Pancreas (tissue), 10 donors: ENCODE measurements around the gene MCRIP1. TPM values are rescaled to one million over a fixed set of nuclear protein-coding genes. Genes with fewer than 3 reads are reported as not detected.

Experiments used
- ATAC-seq, 4 donors: fragments of 200-7000 bp; cut with Tn5 transposase; one replicate each; pipeline versions ENCODE4 v1.8.0 to v1.9.1; 2020; ENCODE audit warnings: mild to moderate bottlenecking in 4 of 4, moderate library complexity in 4 of 4
- DNase-seq, 6 donors: peaks; one replicate each; pipeline ENCODE4 v3.0.0-alpha.2; 2020
- FAIRE-seq: peaks from 2 replicates; lab custom pipeline; 2012; peaks lifted over from hg19 to GRCh38; lab: Jason Lieb, UNC
- H3K27ac ChIP-seq, 4 donors: fragments of 200-600 bp; sonication (generic); 1 replicate in 3 of 4; 2 replicates in 1 of 4; pipeline versions ENCODE4 v1.5.0 to v1.8.0; 2020
- H3K27me3 ChIP-seq, 4 donors: fragments of 200-600 bp; one replicate each; pipeline ENCODE4 v1.8.0; 2021
- H3K36me3 ChIP-seq, 3 donors: fragments of 200-600 bp; sonication (generic) in 1 of 3; one replicate each; pipeline versions ENCODE4 v1.5.0 to v1.8.0; 2020 to 2021
- H3K4me1 ChIP-seq, 3 donors: fragments of 200-600 bp; one replicate each; pipeline ENCODE4 v1.8.0; 2021
- H3K4me3 ChIP-seq, 4 donors: fragments of 200-600 bp; sonication (generic) in 2 of 4; one replicate each; pipeline versions ENCODE4 v1.5.0 to v1.8.0; 2020 to 2021
- H3K9me3 ChIP-seq, 4 donors: fragments of 200-600 bp; one replicate each; pipeline ENCODE4 v1.8.0; 2021
- CTCF ChIP-seq, 4 donors: fragments of 200-600 bp; sonication (generic) in 3 of 4; IDR thresholded peaks; one replicate each; pipeline versions ENCODE4 v1.5.0 to v1.8.0; 2021; ENCODE audit warnings: antibody characterized with exemption in 4 of 4
- WGBS, 2 donors: extraction: QIAGEN DNeasy Blood & Tissue Kit; methylation state at CpG; one replicate each; pipeline ENCODE4 v1.1.7; 2013; 5-methylcytosine and 5-hydroxymethylcytosine counted together
- intact Hi-C, 3 donors: fragments of 100-400 bp; cut with DNase I; formaldehyde crosslinking; loops; one replicate each; pipeline versions ENCODE4 v1.11.1 to v1.14.2; 2022
- polyA plus RNA-seq, 2 donors: library from polyadenylated mRNA; stranded (reverse); fragments of 200-250 nt; gene quantifications; one replicate each; pipeline ENCODE4 v1.2.3, GENCODE V29; 2013
- total RNA-seq, 6 donors: library from RNA; stranded (reverse); fragmentation: NEBNext Ultra II Directional in 4 of 6; extraction: Animal tissue kit (Norgen Biotek cat#: 25700) in 4 of 6; gene quantifications; one replicate each; pipeline versions ENCODE4 v1.2.1 to v1.2.4, GENCODE V29; 2021 to 2023
- donor health status: healthy with polysubstance abuse.
- donor health status: DM: no; HTN: no; CAD: no; lungs with moderate emphysema.
- donor health status: DM: no; HTN: no; CAD: no.
- donor health status: control.
- donor health status: control.
- donor health status: Bipolar disorder and iron deficiency.
- donor health status: DM: yes; HTN: yes; CAD: no.
- donor health status: DM: no; HTN: no; CAD: no.
- donor health status: DM: no; HTN: no; CAD: no.
- donor health status: DM: yes; HTN: yes; CAD: no.

Gene MCRIP1
- total and polyA plus RNA-seq, 8 donors = 28.9 to 203 (median 55.8) TPM

DNA sequence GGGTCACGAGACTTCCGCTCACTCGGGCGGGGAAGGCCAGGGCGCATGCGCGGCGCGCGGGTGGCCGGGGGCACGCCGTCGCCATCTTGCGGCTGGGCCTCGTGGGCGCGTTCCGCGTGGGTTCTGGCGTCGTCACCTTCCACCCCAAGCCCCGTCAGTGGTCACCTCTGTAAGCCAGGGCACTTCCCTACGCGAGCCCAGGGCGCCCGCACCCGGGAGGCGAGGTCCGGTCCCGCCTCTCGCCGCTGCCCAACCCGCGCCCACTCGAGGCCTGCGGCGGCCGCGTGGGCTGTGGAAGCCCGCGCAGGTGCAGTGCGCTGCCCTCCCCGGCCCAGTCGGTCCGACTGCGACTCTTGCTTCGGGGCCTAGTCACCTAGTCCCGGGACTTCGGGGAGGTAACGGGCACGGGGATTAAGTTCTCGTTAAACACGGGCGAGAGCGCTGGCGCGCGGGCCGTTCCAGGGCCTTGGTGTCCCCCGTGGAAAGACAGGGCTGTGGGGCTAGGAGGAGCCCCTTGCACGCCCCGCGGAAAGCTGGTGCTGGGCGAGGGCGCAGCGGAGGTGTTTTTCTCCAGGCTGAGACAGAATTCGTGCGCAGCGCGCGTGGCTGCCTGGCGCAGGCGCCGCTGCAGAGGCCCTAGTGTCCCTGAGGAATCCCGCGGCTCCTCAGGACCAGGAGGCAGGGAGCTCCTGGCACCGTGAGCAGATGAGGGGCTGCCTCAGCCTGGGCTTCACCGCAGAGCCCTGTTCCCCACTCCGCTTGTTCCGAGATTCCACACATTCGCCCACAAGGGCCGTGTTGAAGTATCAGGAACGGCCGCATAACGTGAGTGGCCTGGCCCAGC lies 38.5 kb upstream of the MCRIP1 start:
- H3K4me3 ChIP-seq = peak overlapping the region; percentile 59 to 96 (median 84)
- ATAC-seq (peak; percentile 62 to 72 (median 66)), FAIRE-seq (no peak), DNase-seq (peak; percentile 93 to 99 (median 96))
- no peaks in the 10 kb centered on the region for H3K27me3 ChIP-seq
- intact Hi-C loops = no loop called here
- H3K9me3 ChIP-seq = no peaks in the 10 kb centered on the region
- H3K27ac ChIP-seq = peak overlapping the region; percentile 96 to 100 (median 98)
- peaks cover 10 to 31% (median 19%) of the 10 kb centered on the region in 3 donors for H3K4me1 ChIP-seq
- peaks cover 0 to 16% (median 10%) of the 10 kb centered on the region in 3 donors for H3K36me3 ChIP-seq
- 1% methylated on average over 68 to 86 of the region's 86 CpGs for WGBS, 2 donors
- no peak for TF ChIP-seq CTCF (IDR thresholded peaks at IDR 0.05)

DNA sequence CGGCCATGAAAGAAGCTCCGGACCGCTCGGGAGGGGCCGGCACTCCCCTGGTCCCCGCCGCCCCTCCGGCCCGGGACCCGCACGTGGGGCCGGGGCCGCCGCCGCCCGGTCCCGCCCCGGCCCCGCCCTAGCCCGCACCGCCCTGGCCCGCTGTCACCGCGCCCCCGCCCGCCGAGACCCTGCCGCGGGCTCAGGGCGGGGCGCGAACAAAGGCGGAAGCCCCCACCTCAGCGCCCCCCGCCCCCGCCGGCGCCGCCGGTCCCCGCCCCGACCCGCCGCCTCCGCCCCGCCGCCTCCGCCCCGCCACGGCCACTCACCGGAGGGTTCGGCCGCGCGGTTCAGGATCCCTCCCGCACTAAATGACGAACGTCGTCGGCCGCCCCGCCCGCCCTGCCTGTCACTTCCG lies 37.9 kb upstream of the MCRIP1 start, which contains the start of gene ARHGDIA:
Gene ARHGDIA (minus strand): TSS at position 357 of the 406 bp plus-strand sequence. CDS start 1,407 bp downstream, outside the sequence.
- Histone ChIP-seq H3K36me3 (peaks cover 0 to 16% (median 10%) of the 10 kb centered on the region in 3 donors), H3K27ac (peak within 1 kb of the TSS; percentile 96 to 100 (median 98)), H3K9me3 (no peaks in the 10 kb centered on the region), H3K4me3 (peak within 1 kb of the TSS; percentile 59 to 96 (median 84)), H3K27me3 (no peaks in the 10 kb centered on the region), H3K4me1 (peaks cover 16 to 37% (median 26%) of the 10 kb centered on the region in 3 donors)
- WGBS, 2 donors = 1% methylated on average over 19 to 64 of the region's 64 CpGs
- intact Hi-C loops = no loop called here
- TF ChIP-seq CTCF (IDR thresholded peaks at IDR 0.05) = no peak
- peak in 1 of 4 donors; percentile 0 for ATAC-seq
- FAIRE-seq = no peak
- DNase-seq = no peak

DNA sequence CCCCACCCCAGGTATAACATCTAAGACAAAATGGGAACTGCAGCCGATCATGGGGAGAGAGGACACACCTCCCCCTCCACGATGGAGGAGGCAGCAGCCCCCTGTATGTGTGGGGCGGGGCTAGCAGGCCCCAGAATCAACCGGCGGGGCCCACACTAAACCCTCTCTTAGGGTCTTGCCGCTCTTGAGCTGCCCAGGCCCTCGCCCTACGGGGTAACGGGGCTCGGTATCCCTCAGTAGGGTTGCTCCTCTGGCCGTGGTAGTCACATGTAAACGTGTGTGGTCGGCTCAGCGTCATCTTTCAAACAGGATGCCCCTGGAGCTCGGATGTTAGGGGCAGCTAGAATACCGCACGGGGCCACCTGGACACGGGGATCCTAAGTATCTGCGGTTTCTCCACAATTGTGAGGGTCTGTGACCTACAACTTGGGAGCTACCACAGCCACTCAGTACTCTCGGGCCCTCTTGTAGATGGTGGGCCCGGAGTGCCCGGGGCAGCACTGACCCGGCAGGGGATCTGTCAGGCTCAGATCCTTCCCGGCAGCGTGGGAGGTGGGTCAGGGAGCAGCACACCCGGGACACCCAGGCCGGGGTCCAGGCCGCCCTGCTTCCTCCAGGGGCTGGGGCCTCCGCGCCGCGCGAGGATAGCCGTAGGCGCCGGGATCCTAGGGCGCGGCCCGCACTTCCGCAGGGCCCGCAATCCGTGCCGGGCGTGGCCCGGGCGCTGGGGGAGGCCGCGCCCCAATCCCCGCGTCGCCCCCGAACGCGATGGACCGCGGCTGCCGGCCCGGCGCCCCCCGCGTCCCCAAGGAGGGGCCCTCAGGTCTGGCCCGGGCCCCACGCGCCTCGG lies 37.3 kb upstream of the MCRIP1 start:
- Histone ChIP-seq H3K27ac (peak overlapping the region; percentile 81 to 100 (median 96)), H3K9me3 (no peaks in the 10 kb centered on the region), H3K27me3 (no peaks in the 10 kb centered on the region), H3K4me1 (peaks cover 21 to 43% (median 32%) of the 10 kb centered on the region in 3 donors), H3K36me3 (peaks cover 0 to 16% (median 10%) of the 10 kb centered on the region in 3 donors), H3K4me3 (peak overlapping the region; percentile 59 to 87 (median 70))
- ATAC-seq = peak in 2 of 4 donors; percentile 0 to 1
- WGBS, 2 donors = 2 to 4% methylated on average over 46 to 65 of the region's 65 CpGs
- intact Hi-C loops = no loop called here
- no peak for FAIRE-seq
- DNase-seq = peak; percentile 42 to 89 (median 65)
- TF ChIP-seq CTCF (IDR thresholded peaks at IDR 0.05) = no peak

DNA sequence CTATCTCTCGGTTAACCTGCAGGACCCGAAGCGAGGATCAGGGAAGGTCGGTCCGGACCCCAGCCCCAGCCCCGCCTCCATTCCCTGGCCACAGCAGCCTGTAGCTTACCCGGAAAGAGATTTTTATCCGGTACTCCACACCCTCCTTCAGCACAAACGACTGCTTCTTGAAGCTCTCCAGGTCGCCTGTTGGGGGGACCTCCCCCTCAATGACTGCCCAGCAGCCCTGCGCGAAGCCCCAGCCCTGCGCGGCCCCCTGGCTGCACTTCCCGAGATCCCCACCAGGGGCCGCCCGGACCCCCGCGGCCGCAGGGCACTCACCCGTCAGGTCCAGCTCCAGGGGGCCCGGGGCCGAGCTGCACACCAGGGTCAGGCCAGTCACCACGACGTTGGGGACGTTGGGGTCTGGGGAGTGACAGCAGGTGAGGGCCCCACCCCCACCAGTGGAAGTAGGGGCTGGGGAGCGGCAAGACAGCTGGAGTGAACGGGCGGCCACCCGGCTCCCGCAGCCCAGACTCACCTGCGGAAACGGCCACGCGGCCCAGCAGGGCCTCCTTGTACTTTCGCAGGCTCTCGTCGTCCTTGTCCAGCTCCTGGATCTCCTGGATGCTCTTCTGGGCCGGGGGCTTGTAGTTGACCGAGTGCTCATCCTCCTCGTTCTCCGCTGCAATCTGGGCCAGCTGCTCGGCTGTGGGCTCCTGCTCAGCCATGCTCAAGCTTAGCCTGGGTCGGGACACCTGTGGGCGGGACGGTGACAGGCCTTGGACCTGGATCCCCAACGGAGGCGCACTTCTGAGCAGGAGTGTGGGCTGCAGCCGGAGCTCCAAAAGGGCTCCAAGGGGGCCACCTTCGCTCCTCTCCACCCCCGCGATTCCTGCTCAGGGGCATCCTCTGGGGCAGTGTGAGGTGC lies 36.4 kb upstream of the MCRIP1 start:
- Histone ChIP-seq H3K27me3 (no peaks in the 10 kb centered on the region), H3K4me3 (peak overlapping the region in 3 of 4 donors; percentile 59 to 87 (median 82)), H3K27ac (peak overlapping the region; percentile 15 to 100 (median 96)), H3K4me1 (peaks cover 26 to 52% (median 39%) of the 10 kb centered on the region in 3 donors), H3K9me3 (no peaks in the 10 kb centered on the region), H3K36me3 (peaks cover 0 to 16% (median 10%) of the 10 kb centered on the region in 3 donors)
- no peak for FAIRE-seq
- peak in 3 of 4 donors; percentile 2 to 12 (median 5) for ATAC-seq
- peak in 5 of 6 donors; percentile 48 to 89 (median 71) for DNase-seq
- WGBS, 2 donors = 24 to 27% methylated on average over 45 to 52 of the region's 52 CpGs
- intact Hi-C loops = no loop called here
- TF ChIP-seq CTCF (IDR thresholded peaks at IDR 0.05) = peak; percentile 68 to 87 (median 78)
